Hepatocyte (in vitro differentiated cells): Measurements from ENCODE around the gene RRN3.
"Not testable (repeated sequence)": the region's sequence is repeated elsewhere in the genome, so short reads cannot be mapped to it uniquely, and the experiment has no call there.

ENCODE experiments used
- CTCF ChIP-seq: fragments of 200-600 bp; sonication (generic); IDR thresholded peaks from 2 replicates; pipeline ENCODE4 v1.5.1; 2016; ENCODE audit warnings: antibody characterized with exemption, mild to moderate bottlenecking; ENCODE audit not compliant: poor library complexity
- EZH2 ChIP-seq: fragments of 200-600 bp; sonication (generic); IDR thresholded peaks from 2 replicates; pipeline ENCODE4 v1.6.1; 2016; ENCODE audit warnings: antibody characterized with exemption, mild to moderate bottlenecking, borderline replicate concordance
- EZH2phosphoT487 ChIP-seq: fragments of 200-600 bp; sonication (generic); IDR thresholded peaks from one replicate; pipeline ENCODE4 v1.6.1; 2018; ENCODE audit warnings: antibody characterized with exemption, mild to moderate bottlenecking, low read depth, moderate library complexity; ENCODE audit not compliant: unreplicated experiment, severe bottlenecking

- not testable (repeated sequence) for TF ChIP-seq CTCF, EZH2phosphoT487, EZH2
Measured at GRCh38 chr16:15021429-15021828, 72.6 kb downstream of the RRN3 start.
